ENCODE results near the gene ARVCF. TPM values are rescaled to one million over a fixed set of nuclear protein-coding genes. Genes with fewer than 3 reads are reported as not detected.
A peak's percentile ranks its signal among the peaks of the same experiment; 100 is the strongest.

ARVCF gene
- total and polyA plus RNA-seq, 4 donors, result 15.4 to 102 (median 62.1) TPM

DNA sequence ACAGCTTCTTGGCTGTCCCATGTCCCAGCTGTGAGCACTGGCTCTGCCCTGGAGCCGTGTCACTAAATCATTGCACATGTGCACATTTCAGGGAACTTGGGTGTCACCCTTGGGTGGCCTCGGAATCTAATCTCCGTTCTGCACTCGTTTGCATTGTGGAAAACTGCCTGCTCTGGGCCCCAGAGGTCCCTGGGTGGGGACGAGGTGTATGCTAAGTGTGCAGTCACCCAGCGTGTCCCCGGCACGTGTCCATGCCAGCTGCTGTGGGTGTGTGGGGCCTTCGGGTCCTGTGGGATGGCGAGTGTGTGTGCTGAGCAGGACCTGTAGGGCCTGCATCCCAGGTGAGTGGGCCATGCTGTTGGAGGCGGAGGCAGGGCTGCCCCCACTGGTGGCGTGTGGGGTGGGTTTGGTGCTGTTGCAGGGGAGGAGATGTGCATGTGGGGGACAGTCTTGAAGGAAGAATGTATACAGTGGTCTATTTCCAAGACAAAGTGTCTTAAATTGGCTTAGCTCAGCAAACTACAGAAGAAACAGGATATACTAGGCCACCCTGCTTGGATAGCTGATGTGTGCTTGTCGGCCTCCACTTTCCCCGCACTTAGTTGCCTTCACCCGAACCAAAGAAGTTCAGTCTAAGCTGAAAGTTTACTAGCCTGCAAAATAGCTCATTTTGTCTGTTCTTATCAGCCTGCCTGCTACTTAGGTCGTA is 18.9 kb upstream of the ARVCF start:
- H3K4me1 ChIP-seq (ENCODE audit: control insufficient read depth in 1 of 2, insufficient read depth in 2 of 2, low read length in 2 of 2), result no peaks in the 10 kb centered on the region
- no peak overlapping the region for H3K4me3 ChIP-seq (ENCODE audit: low read length in 2 of 2)
- peaks cover 0 to 3% of the 10 kb centered on the region in 2 donors for H3K36me3 ChIP-seq (ENCODE audit: control insufficient read depth in 1 of 2, insufficient read depth in 2 of 2, low read length in 1 of 2)
- no peak for ATAC-seq (ENCODE audit: low FRiP score)
- H3K27ac ChIP-seq (ENCODE audit: low read depth in 1 of 2, low read length in 2 of 2), result no peak overlapping the region
- 87 to 91% methylated on average over 16 of the region's 16 CpGs for WGBS, 2 donors
- no peaks in the 10 kb centered on the region for H3K27me3 ChIP-seq (ENCODE audit: control insufficient read depth in 1 of 2, insufficient read depth in 2 of 2, low read length in 1 of 2)
- DNase-seq, result no peak
- intact Hi-C loops (cut with DNase I), result no loop called here
- H3K9me3 ChIP-seq (ENCODE audit: control insufficient read depth, low read length), result no peaks in the 10 kb centered on the region

DNA sequence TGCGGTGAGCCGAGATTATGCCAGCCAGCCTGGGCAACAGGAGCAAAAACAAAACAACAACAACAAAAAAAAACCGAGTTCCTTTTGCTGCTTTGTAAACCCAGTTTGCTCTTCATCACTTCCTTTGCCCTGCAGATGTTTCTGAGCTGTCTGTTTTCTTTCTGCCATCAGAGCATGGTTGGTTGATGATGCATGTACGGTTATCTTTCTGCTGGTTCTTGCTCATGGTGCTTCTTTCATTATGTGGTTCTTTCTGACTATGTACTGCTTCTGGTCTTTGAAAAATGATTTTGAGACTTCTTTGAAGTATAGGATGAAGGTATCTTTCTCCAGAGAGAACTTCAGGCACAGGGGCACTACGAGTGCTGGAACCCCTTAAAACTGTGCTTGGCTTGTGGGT is 17.5 kb upstream of the ARVCF start:
- Histone ChIP-seq H3K4me1 (ENCODE audit: control insufficient read depth in 1 of 2, insufficient read depth in 2 of 2, low read length in 2 of 2) (no peaks in the 10 kb centered on the region), H3K9me3 (ENCODE audit: control insufficient read depth, low read length) (no peaks in the 10 kb centered on the region), H3K27me3 (ENCODE audit: control insufficient read depth in 1 of 2, insufficient read depth in 2 of 2, low read length in 1 of 2) (no peaks in the 10 kb centered on the region), H3K27ac (ENCODE audit: low read depth in 1 of 2, low read length in 2 of 2) (no peak overlapping the region), H3K36me3 (ENCODE audit: control insufficient read depth in 1 of 2, insufficient read depth in 2 of 2, low read length in 1 of 2) (peaks cover 0 to 3% of the 10 kb centered on the region in 2 donors), H3K4me3 (ENCODE audit: low read length in 2 of 2) (no peak overlapping the region)
- DNase-seq (no peak), ATAC-seq (ENCODE audit: low FRiP score) (no peak)
- intact Hi-C loops (cut with DNase I), result no loop called here
- WGBS, 2 donors, result 79 to 92% methylated on average over 5 of the region's 5 CpGs

- H3K27ac ChIP-seq (ENCODE audit: low read depth in 1 of 2, low read length in 2 of 2), result peak overlapping the region in 1 of 2 donors; percentile 6
- no peaks in the 10 kb centered on the region for H3K9me3 ChIP-seq (ENCODE audit: control insufficient read depth, low read length)
- whole genome bisulfite sequencing, 2 donors, result 22 to 26% methylated on average over 14 of the region's 14 CpGs
- DNase-seq (peak; percentile 76 to 89), ATAC-seq (ENCODE audit: low FRiP score) (peak; percentile 61)
- intact Hi-C loops (cut with DNase I), result no loop called here
- no peak overlapping the region for H3K4me3 ChIP-seq (ENCODE audit: low read length in 2 of 2)
- no peaks in the 10 kb centered on the region for H3K27me3 ChIP-seq (ENCODE audit: control insufficient read depth in 1 of 2, insufficient read depth in 2 of 2, low read length in 1 of 2)
- H3K36me3 ChIP-seq (ENCODE audit: control insufficient read depth in 1 of 2, insufficient read depth in 2 of 2, low read length in 1 of 2), result peaks cover 0 to 2% of the 10 kb centered on the region in 2 donors
- H3K4me1 ChIP-seq (ENCODE audit: control insufficient read depth in 1 of 2, insufficient read depth in 2 of 2, low read length in 2 of 2), result no peaks in the 10 kb centered on the region
These were observed 16.6 kb upstream of the ARVCF start for GRCh38 chr22:20033045-20033706.

DNA sequence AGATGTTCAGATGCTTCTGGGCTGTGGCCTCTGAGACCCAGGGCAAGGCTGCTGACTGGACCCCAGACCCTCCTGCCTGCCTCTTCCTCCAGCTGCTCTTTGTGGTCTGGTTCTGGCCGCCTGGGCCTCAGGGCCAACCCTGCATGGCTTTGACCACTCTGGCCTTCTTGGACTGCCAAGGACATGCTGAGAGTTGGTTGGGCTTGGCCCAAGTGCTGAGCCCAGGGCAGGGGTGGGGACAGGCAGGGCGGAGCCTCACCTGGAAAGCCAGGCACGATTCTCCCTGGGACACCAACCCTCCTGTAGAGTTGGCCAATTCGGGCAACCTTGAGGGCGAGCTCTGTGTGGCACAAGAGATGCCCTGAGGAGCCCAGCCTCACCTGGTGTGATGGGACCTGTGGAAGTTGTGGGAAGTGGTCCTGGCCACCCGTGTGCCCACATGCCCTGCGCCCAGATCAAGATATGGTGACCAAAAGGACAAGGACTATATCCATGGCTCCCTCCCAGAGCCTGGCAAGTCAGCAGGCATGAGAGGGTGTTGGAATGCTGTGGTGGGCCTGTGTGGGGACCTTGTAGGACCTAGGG is 15.9 kb upstream of the ARVCF start:
- no peak for DNase-seq
- H3K27ac ChIP-seq (ENCODE audit: low read depth in 1 of 2, low read length in 2 of 2), result peak overlapping the region in 1 of 2 donors; percentile 6
- no peaks in the 10 kb centered on the region for H3K4me1 ChIP-seq (ENCODE audit: control insufficient read depth in 1 of 2, insufficient read depth in 2 of 2, low read length in 2 of 2)
- 94% methylated on average over 7 of the region's 7 CpGs for WGBS, 2 donors
- no peaks in the 10 kb centered on the region for H3K9me3 ChIP-seq (ENCODE audit: control insufficient read depth, low read length)
- H3K36me3 ChIP-seq (ENCODE audit: control insufficient read depth in 1 of 2, insufficient read depth in 2 of 2, low read length in 1 of 2), result no peaks in the 10 kb centered on the region
- H3K27me3 ChIP-seq (ENCODE audit: control insufficient read depth in 1 of 2, insufficient read depth in 2 of 2, low read length in 1 of 2), result no peaks in the 10 kb centered on the region
- intact Hi-C loops (cut with DNase I), result no loop called here
- H3K4me3 ChIP-seq (ENCODE audit: low read length in 2 of 2), result no peak overlapping the region
- ATAC-seq (ENCODE audit: low FRiP score), result peak; percentile 30

DNA sequence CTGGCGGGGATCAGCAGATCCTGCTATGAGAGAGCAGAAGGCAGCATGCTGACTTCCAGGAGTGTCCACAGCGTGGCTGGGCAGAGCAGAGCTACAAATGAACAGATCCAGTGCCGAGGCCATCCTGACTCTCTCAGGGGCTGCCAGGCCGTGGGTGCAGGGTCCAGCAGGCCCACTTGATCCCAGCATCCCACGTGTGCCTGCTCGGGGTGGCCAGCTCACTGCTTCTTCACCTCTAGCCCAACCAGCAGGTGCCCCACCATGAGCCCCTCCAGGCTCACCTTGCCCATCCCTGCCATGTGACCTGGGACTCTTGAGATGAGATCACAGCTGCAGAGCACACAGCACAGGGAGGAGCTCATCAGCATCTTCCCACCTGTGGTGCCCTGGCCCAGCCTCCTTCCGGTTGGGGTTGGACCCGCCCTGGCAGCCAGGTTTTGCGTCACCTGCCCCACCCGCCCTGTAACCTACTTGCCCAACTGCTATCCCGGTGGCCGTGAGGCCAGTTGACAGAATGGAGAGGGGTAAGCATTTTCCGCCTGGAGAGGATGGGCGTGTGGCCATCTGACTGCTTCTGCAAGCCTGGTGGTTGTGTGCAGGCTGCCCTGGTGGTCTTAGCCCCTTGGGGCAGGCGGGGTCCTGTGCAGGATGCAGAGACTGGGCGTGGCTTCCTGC is 15.2 kb upstream of the ARVCF start:
- intact Hi-C loops (cut with DNase I), result no loop called here
- no peaks in the 10 kb centered on the region for H3K4me1 ChIP-seq (ENCODE audit: control insufficient read depth in 1 of 2, insufficient read depth in 2 of 2, low read length in 2 of 2)
- 92 to 93% methylated on average over 16 of the region's 16 CpGs for WGBS, 2 donors

GRCh38 chr22:20029550-20030225 is 13.1 kb upstream of the ARVCF start:
- ATAC-seq (ENCODE audit: low FRiP score), result no peak
- Histone ChIP-seq H3K36me3 (ENCODE audit: control insufficient read depth in 1 of 2, insufficient read depth in 2 of 2, low read length in 1 of 2) (no peaks in the 10 kb centered on the region), H3K4me1 (ENCODE audit: control insufficient read depth in 1 of 2, insufficient read depth in 2 of 2, low read length in 2 of 2) (no peaks in the 10 kb centered on the region), H3K4me3 (ENCODE audit: low read length in 2 of 2) (no peak overlapping the region), H3K27me3 (ENCODE audit: control insufficient read depth in 1 of 2, insufficient read depth in 2 of 2, low read length in 1 of 2) (no peaks in the 10 kb centered on the region), H3K27ac (ENCODE audit: low read depth in 1 of 2, low read length in 2 of 2) (no peak overlapping the region), H3K9me3 (ENCODE audit: control insufficient read depth, low read length) (no peaks in the 10 kb centered on the region)
- DNase-seq, result no peak
- intact Hi-C loops (cut with DNase I), result no loop called here
- 79 to 80% methylated on average over 9 of the region's 9 CpGs for WGBS, 2 donors

More for the DNA sequence above, 15.2 kb upstream of the ARVCF start:
- no peaks in the 10 kb centered on the region for H3K36me3 ChIP-seq (ENCODE audit: control insufficient read depth in 1 of 2, insufficient read depth in 2 of 2, low read length in 1 of 2)
- DNase-seq, result no peak
- no peak overlapping the region for H3K4me3 ChIP-seq (ENCODE audit: low read length in 2 of 2)
- no peak overlapping the region for H3K27ac ChIP-seq (ENCODE audit: low read depth in 1 of 2, low read length in 2 of 2)
- H3K27me3 ChIP-seq (ENCODE audit: control insufficient read depth in 1 of 2, insufficient read depth in 2 of 2, low read length in 1 of 2), result no peaks in the 10 kb centered on the region
- no peaks in the 10 kb centered on the region for H3K9me3 ChIP-seq (ENCODE audit: control insufficient read depth, low read length)
- ATAC-seq (ENCODE audit: low FRiP score), result no peak

DNA sequence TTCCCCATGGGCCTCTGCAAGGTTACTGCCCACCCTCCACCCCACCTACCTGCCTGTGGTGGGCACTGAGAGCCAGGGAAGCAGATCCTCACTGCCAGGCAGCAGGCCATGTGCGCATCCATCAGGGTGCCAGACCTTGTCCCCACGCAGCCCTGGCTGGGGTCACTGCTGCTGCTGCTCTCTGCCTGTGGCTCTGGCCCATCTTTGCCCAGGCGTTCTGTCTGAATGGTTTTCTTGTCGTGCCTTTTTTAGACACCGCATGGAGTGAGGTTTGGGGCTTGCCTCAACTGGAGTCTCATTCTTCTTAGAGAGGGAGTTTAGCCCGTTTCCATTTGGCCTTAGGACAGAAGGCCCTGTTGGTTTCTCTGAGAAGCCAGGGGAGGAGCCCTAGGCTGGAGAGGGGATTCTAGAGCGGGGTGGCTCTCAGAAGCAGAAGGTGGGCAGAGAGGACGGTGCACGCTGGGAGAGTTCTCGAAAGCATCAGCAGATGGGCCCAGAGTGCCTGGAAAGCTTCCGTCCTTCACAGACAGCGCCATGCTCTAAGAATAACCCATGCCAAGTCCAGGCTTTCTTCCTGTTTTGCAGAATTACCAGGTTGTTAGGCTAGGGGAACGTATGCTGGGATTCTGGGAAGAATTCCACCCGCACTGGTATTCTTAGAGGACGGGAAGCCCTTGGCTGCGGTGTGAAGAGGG is 12.4 kb upstream of the ARVCF start:
- WGBS, 2 donors, result 39 to 57% methylated on average over 16 of the region's 16 CpGs
- no peak for ATAC-seq (ENCODE audit: low FRiP score)
- peak in 1 of 2 donors; percentile 30 for DNase-seq
- no peaks in the 10 kb centered on the region for H3K4me1 ChIP-seq (ENCODE audit: control insufficient read depth in 1 of 2, insufficient read depth in 2 of 2, low read length in 2 of 2)
- intact Hi-C loops (cut with DNase I), result no loop called here
- H3K36me3 ChIP-seq (ENCODE audit: control insufficient read depth in 1 of 2, insufficient read depth in 2 of 2, low read length in 1 of 2), result no peaks in the 10 kb centered on the region
- no peak overlapping the region for H3K27ac ChIP-seq (ENCODE audit: low read depth in 1 of 2, low read length in 2 of 2)
- H3K9me3 ChIP-seq (ENCODE audit: control insufficient read depth, low read length), result no peaks in the 10 kb centered on the region
- H3K4me3 ChIP-seq (ENCODE audit: low read length in 2 of 2), result no peak overlapping the region
- no peaks in the 10 kb centered on the region for H3K27me3 ChIP-seq (ENCODE audit: control insufficient read depth in 1 of 2, insufficient read depth in 2 of 2, low read length in 1 of 2)
